OCI-M1 (cell line): Measurements from ENCODE around the gene PRELP.
"Not testable (repeated sequence)": the region's sequence is repeated elsewhere in the genome, so short reads cannot be mapped to it uniquely, and the experiment has no call there.

Source experiments
- DNase-seq: peaks from one replicate; lab custom pipeline; 2025; lab: John Stamatoyannopoulos, UW

PRELP gene

DNA sequence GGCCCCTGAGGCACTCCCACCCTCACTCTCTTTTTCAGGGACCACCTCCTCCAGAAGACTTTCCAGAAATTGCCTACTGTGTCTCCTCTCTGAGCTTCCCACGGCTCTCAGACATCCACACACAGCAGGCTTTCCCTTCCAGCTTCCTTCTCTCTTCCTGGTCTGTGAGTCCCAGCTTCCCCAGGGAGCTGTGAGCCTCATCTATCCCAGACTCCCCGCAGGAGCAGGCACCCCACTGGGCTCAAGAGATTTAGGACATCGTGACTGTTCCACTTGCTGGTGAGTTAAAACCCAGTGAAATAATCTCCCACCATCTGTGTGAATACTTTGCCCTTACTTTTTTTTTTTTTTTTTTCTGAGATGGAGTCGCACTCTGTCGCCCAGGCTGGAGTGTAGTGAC, 22.0 kb upstream of the PRELP start:
- DNase-seq, result no peak

DNA sequence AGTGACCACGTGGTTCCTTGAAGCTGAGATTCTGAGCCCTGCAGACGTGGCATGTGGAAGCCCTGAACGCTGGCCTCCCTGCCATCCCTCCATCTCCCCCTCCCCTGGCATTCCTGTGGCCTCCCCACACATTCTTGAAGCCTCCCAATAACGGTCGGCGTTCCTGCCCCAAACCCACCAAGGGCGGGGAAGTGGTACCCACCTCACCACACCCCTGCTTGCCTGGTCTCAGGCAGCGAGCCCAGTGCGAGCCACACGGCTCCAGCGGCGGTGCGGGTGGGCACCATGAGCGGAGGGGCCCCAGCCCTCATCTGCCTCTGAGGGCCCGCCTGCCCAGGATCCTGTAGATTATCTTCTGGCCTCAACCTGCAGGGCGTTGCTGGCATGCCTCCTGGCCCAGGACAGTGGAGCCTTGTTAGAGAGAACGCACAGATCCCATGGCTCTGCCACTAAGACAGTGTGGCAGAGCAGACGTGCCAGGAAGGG, 20.6 kb upstream of the PRELP start:
- no peak for DNase-seq

DNA sequence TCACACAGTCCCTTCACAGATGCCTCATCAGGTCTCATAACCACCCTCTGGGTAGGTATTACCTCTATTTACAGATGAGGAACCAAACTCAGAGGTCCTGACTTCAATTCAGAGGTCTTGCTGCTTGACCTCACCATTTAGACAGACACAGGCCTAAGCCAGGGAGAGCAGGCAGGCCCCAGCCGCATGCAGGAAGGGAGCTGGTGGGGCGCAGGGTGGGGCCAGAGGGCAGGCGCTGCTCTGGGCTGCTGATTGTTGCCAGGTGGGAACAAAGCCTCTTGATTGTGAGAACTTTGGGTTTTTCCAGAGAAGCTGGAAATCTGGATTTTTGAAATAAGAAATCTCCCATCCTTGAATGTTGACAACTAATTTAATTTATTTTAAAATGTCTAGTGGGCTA, 19.9 kb upstream of the PRELP start:
- DNase-seq, result no peak

DNA sequence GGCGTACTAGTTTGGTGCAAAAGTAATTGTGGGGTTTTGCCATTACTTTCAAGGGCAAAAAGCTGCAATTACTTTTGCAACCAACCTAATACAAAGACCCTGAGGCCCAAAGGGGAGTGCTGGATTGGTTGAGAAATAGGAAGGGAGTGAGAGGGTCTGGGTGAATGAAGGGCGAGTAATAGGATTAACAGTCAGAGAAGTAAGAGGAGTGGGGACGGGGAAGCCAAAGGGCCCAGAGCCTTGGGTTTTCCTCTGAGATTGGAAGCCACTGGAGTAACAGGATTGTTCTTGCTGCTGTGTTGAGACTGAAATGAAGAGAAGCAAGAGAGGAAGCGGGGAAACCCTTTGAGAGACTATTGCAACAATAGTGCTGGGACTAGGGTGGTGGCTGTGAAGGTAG, 19.0 kb upstream of the PRELP start:
- no peak for DNase-seq

DNA sequence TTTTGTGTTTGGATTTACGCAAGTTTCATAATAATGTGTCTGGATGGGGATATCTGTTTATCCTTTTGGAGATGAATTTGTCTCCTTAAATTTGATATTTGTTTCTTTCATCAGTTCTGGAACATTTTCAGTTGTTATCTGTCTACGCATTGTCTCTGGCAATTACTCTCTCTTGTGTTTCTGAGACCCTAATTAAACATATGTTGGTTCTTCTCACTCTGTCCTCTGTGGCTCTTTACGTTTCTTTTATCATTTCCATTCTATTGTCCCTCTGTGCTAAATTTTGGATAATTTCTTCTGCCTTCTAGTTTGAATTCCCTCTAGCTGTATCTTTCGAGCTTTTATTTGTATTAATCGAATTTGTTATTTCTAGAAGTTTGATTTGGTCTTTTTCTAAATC, 17.5 kb upstream of the PRELP start:
- no peak for DNase-seq

DNA sequence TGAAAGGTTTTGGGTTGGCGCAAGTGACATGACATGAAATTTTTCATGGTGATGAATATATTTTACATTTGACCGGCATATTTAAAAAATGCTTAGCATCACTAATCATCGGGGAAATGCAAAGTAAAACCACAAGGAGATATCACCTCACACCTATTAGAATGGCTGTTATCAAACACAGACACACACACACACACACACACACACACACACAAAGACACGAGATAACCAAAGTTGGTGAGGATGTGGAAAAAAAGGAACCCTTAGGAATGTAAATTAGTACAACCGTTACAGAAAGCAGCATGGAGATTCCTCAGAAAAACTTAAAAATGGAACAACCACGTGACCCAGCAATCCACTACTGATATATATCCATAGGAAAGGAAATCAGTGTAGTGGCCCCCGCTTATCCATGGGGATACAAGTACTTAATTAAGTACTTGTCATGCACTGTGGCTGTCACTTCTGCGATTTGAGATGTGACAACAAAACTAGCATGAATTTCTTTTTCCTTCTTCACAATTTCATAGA, 15.9 kb upstream of the PRELP start:
- DNase-seq, result no peak

DNA sequence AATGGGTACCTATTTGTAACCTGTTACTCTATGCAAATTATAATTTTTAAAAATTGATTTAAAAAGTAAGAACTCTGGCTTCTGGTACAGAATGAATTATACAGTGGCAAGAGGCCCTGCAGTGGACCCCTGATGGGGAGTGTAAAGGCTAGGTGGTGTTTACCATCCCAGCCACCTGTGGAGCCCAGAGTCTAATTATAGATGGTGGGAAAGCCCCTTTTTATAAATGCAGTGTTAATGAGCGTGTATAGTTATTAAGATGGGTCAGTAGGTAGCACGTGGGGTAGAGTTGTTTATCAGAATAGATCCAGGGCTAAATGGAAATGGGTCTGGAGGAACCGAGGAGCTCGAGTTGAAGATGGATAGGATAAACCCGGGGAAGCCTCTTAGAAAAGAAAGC, 13.9 kb upstream of the PRELP start:
- no peak for DNase-seq

DNA sequence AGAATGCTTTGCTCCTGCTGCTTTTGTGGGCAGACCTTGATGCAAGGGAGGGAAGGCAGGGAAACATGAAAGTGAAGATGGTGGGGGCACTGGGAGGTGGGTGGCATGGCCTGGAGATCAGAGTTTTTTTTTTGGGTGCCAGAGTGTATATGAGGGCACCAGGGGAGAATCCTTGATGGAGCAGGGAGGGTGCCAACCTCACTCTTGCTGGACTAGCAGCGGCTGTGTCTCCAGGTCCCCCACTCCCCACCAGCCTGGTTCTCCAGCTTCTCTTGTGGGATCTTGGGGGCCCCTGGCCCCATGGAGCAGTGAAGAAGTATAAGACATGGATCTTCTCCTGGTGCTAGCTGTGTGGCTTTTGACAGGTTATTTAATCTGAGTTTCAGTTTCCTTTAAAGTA, 13.5 kb upstream of the PRELP start:
- no peak for DNase-seq

DNA sequence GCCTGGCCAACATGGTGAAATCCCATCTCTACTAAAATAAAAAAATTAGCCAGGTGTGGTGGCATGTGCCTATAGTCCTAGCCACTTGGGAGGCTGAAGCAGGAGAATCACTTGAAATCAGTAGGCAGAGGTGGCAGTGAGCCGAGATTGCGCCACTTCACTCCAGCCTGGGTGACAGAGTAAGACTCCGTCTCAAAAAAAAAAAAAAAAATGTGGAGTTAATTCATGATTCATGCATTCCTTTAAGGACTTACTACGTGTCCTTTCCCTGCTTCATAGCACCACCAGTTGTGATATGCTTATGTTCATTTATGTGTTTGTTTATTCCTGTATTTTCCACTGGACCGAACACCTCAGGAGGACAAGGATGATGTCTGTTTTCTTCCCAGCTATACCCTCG, 12.7 kb upstream of the PRELP start:
- DNase-seq, result no peak

DNA sequence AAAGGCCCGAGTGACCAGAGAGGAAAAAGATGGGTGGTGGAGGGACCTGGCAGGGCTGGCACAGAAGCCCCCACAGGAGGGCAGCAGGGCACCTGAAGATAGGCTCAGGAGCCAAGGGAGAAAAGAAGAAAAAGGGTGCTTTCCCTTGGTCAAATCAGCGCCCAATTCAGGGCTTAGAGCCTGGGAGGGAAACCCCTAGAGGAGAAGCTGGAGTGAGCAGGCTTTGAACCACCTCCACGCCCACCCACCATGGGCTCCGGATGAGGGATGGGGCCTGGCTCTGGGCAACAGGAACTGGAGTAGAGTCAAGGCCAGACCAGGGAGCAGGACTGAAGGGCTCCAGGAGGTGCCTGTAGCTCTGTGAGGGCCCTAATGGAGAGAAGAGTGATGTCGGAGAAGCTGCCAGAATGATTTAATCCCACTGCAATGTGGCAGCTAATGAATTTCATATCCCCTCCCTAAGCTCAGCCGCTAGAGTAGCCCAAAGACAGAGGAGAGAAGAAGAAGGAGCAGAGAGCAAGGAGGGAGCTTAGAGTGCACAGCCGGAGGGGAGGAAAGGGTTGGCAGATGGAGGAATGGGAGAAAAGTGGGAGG, 12.0 kb upstream of the PRELP start:
- DNase-seq, result no peak

DNA sequence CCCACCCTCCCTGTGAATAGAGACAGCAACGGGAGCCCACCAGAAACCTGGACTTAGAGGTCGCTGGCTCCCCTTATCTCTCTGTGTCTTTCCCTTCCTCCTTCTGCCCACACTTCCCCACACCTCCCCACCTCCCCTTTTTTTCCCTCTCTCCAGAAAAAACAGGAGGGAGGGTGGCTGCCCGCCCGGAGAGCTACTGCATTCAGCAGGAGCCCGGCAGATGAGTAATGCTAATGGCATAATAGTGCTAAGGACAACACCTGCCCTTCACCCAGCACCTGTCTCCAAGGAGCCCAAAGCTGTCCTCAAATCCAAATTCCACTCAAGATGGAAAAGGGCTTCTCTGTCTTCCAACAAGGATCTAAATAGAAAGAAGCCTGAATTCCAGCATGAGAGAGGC, 11.4 kb upstream of the PRELP start:
- DNase-seq, result no peak

DNA sequence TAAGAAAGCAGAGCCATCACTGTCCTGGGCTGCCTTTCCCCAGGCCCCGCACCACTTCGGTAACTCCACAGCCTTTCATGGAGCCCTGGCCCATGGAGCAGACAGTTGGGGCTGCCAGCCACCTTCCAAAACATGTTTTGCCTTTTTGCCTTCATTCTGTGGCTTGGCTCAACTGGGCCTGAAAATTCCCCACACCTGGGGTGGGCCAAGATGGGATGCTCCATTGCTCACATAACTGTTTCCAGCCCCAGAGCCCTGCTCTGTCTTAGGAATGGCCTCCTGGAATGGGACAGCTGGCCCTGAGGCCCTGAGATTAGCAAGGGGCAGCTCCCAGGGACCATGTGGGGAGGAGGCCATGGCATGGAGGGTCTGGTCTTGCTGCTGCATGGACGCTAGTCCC, 10.9 kb upstream of the PRELP start:
- no peak for DNase-seq

DNA sequence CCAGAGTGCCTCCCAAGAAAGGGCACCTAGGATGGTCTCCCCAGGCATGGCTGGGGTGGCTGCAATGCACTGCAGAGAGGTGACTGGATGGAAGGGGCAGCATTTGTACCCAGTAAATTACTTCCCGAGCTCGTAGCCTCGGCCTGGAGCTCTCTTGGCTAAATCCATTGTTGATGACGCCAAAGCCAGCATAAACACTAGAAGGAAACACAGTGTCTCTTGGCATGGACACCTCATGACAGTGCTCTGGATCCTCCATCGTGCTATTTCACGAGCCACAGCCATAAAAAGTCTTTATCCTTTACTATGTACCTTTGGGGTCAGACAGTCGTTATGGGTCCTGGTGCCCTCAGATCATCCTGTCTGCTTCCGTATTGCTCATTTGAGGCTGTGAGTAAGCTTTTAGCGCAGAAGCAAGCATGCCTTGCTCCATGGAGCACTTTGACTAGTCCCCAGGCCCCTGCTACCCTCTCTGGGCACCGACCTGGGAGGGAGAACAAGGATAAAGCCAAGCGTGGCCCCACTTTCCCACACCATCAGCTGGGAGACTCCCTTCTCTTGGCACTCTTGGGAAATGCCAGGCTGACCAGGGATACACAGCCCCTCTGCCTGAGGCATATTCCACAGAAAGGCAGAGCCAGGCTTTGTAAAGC, 10.3 kb upstream of the PRELP start:
- no peak for DNase-seq

DNA sequence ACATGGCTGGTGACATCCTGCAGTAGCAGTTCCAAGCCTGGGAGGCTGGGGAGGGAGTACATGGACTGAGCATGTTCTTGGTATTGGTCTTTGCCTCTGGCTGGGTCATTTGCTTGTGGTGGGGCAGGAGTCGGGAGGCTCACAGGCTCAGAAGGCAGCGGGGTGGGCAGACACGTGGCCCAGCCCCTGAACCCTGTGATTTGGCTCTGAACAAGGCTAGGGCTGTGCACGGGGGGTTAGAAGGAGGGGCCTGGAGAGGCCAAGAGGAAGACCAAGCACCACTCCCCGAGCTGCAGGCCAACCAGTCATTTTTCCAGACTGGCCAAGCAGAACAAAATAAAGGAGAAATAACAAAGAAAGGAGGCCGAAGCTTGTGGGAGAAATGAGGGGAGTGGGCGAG, 9.7 kb upstream of the PRELP start:
- no peak for DNase-seq

DNA sequence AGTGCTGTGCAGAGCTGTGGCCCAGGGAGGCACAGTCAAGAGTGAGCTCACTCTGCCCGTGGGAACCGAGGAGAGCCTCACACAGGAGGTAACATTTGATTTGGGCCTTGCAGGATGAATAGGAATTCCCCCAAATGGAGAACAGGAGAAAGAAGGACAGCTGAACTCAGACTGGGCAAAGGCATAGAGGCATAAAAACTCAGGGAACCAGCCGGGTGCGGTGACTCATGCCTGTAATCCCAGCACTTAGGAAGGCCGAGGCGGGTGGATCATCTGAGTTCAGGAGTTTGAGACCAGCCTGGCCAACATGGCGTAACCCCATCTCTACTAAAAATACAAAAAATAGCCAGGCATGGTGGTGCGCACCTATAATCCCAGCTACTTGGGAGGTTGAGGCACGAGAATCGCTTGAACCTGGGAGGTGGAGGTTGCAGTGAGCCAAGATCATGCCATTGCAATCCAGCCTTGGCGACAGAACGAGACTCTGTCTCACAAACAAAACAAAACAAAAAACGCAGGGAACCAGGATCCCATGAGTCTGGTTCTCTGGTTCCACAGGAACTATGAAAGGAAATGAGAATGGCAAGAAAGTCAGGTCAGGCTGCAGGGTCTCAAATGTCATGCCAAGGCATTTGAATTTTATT, 8.6 kb upstream of the PRELP start:
- DNase-seq, result not testable (repeated sequence)

DNA sequence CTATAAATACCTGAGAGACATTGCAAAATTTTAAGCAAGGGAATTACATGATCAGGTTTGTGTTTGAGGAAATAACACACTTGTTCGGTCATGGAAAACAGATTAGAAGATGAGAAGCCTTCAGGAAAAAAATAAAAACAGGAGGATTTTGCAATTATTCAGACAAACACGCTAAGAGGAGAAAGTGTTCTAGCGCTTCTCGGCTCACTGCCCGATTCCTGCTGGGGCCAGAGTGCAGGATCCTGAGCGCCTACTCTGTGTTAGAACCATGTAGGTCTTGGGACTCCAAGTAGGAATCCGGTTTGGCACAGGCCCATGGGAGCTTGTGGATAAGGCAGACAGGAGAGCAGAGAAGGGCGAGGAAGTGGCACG, 8.1 kb upstream of the PRELP start:
- DNase-seq, result no peak

DNA sequence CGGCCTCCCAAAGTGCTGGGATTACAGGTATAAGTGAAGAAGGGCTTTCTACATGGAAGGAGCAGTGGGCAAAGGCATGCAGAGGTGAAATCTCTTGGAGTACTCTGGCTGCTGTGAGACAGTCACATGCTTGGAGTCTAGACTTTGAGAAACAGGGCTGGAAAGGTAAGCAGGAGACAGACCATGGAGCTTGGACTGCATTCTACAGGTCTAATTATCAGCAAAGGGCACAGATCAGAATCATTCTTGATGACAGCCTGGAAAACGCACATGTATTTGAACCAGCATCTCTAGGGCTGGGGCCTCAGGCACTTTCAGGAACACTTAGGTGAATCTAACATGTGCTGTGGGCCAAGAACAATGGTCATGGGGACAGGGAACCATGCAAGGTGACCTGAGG, 7.3 kb upstream of the PRELP start:
- DNase-seq, result no peak

DNA sequence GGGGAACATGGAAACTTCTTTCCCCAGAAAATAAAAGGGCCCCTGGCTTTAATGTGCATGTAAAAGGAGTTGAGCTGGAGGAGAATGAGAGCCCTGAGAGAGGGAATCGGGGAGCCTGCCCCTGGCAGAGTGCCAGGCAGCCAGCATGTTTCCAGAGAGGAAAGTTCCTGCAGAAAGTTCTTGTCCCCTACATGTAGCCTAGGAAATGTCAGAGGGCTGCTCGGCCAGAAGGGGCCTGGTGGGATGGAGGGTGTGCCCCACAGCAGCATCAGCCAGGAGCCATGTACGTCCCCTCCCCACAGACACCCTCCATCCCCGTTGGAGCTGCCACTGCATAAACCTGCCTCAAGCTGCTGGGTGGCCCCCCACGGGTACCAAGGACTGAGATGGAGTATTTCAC, 5.4 kb upstream of the PRELP start:
- DNase-seq, result no peak

DNA sequence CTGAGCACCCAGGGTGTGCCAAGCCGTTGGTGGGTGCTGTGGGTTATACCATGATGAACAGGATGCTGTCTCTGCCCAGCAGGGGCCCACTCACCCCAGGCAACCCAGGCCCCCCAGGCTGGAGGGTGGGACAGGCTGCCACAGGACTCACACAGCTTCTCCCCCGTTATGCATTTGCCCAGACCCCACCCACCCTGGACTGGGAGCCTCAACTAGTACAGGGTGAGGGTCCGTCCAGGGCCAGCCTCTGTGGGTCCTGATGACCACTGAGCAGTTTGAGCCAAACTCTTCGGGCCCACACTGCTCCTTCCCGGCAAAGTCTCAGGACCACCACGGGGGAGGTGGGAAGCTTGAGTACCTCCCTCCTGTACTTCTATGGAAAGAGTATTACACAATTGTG, 3.8 kb upstream of the PRELP start:
- DNase-seq, result no peak

DNA sequence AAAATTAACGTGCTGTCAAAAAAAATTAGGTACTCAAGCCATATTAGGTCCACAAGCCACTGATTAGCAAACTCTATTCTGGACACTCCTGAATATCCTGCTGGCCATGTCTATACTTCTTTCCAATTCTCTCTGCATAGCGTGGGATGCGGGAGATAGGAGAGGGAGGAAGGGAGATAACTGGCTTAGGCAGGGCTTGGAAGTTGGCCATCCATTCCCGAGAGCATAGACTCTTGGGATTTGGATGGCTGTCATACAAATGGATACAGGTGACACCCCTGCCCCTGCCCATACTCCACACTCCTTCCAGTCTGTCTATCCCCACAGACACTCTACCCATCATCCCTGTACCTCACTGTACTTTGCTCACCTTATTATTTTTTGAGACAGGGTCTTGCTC, 2.3 kb upstream of the PRELP start:
- DNase-seq, result no peak

DNA sequence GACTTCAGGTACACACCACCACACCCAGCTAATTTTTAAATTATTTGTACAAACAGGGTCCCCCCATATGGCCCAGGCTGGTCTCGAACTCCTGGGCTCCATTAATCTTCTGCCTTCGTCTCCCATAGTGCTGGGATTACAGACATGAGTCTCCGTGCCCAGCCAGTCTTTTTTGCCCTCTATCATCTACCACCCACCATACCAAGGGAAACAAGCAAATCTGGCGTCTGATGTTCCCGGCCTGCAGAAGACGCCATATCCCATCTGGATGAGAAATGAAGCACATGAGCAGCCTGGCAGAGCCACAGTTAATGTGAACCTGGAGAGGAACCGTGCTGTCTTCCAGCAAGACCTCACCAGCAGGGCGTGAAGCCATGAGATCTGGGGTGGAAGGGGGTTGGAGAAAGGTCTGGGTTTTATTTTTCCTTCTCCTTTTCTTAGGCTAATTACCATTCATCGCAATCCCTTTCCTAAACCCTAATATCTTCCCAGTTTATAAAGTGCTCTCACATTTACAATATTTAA, 1.8 kb upstream of the PRELP start:
- DNase-seq, result no peak

DNA sequence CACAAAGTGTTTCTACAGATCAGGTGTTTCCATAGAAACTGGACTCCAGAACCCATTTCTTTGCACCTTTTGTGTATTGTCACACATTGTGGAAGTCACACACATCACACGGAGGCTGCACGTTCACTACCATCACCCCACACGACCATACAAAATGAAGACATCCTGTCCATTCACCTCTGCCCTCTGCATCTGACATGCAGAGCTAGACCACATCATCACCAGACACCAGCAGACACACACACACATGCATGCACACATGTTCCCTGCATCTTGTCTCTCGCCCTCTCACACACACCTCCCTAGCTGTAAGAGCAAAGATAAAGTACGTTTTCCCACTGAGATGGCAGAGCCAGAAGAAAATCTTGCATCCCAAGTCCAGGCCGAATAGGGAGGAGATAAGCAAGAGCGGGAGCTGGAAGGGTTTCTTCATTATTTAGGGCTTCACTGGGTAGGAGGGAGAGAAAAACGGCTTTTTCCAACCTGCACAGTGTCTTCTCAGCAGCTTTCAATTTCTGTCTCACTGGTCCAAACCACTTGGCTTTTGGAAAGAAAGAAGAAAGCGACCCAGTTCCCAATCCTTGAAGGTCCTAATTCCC, 709 bp downstream of the PRELP start:
- no peak for DNase-seq

DNA sequence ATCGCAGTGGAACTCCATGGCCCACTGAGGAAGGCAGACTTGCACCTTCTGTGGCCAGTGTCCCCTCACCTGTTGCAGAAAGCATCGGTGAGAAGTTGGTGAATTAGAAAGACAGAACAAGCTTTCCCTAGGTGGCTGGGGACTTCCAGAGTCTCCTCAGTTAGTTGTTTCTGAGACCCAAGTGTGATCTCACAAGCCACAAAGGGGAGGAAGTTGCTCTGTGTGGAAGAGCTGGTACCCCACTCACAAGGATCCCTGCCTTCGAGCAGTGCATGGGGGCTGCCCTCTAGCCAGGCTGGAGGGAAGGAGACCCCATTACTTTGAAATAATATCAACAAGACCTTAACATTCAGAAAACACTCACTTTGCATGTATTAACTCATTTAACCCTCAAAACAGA, 2.1 kb downstream of the PRELP start:
- DNase-seq, result no peak
